WTC11 (cell line): ENCODE results near the gene PRR5. TPM values are rescaled to one million over a fixed set of nuclear protein-coding genes. Genes with fewer than 3 reads are reported as not detected.

Source experiments
- ATAC-seq: fragments of 200-7000 bp; cut with Tn5 transposase; 2 replicates; pipeline ENCODE4 v1.10.0; 2021; ENCODE audit warnings: mild to moderate bottlenecking, moderate library complexity
- CTCF ChIA-PET: fragments of 300-600 bp; sonication (Branson Sonifier 250); formaldehyde crosslinking; loops from one replicate; lab custom pipeline; 2021; ENCODE audit warnings: antibody characterized with exemption; lab: Charles Lee
- POLR2A ChIA-PET: fragments of 350-600 bp; sonication (Branson Sonifier 250); formaldehyde crosslinking; loops from one replicate; lab custom pipeline; 2021; ENCODE audit warnings: antibody characterized with exemption; lab: Charles Lee
- DNase-seq: peaks from one replicate; pipeline ENCODE4 v3.0.0; 2021; ENCODE audit warnings: low spot score
- H3K27ac Mint-ChIP-seq: 2 replicates; pipeline ENCODE4 v1.8.0; 2021; ENCODE audit warnings: mixed read lengths
- H3K27me3 Mint-ChIP-seq: 2 replicates; pipeline ENCODE4 v1.8.0; 2021; ENCODE audit warnings: low read depth, mild to moderate bottlenecking, moderate library complexity, mixed read lengths
- H3K36me3 Mint-ChIP-seq: 2 replicates; pipeline ENCODE4 v1.8.0; 2021; ENCODE audit warnings: mixed read lengths
- H3K4me1 Mint-ChIP-seq: 2 replicates; pipeline ENCODE4 v1.8.0; 2022; ENCODE audit warnings: mixed read lengths
- H3K4me3 Mint-ChIP-seq: 2 replicates; pipeline ENCODE4 v1.8.0; 2021; ENCODE audit warnings: mild to moderate bottlenecking, moderate library complexity, mixed read lengths
- H3K9me3 Mint-ChIP-seq: 2 replicates; pipeline ENCODE4 v1.8.0; 2021; ENCODE audit warnings: mixed read lengths
- ATF1 ChIP-seq: sonication (generic); formaldehyde crosslinking; IDR thresholded peaks from 2 replicates; pipeline ENCODE4 v1.8.1; 2023; ENCODE audit warnings: mild to moderate bottlenecking, moderate library complexity, missing genetic modification reagents
- CREB1 ChIP-seq: sonication (generic); formaldehyde crosslinking; IDR thresholded peaks from 2 replicates; pipeline ENCODE4 v1.8.0; 2023; ENCODE audit warnings: mild to moderate bottlenecking, missing genetic modification reagents
- CREM ChIP-seq: sonication (generic); formaldehyde crosslinking; IDR thresholded peaks from 2 replicates; pipeline ENCODE4 v1.8.1; 2022; ENCODE audit warnings: mild to moderate bottlenecking, missing genetic modification reagents, moderate library complexity
- ETV6 ChIP-seq: sonication (generic); formaldehyde crosslinking; IDR thresholded peaks from 2 replicates; pipeline ENCODE4 v1.8.1; 2022; ENCODE audit warnings: mild to moderate bottlenecking, missing genetic modification reagents
- FOXP4 ChIP-seq: sonication (generic); formaldehyde crosslinking; IDR thresholded peaks from 2 replicates; pipeline ENCODE4 v1.8.0; 2022; ENCODE audit warnings: mild to moderate bottlenecking, missing genetic modification reagents
- MXD4 ChIP-seq: fragments of 250-450 bp; sonication (Bioruptor Pico); IDR thresholded peaks from 2 replicates; pipeline ENCODE4 v1.8.0; 2021; ENCODE audit warnings: mild to moderate bottlenecking, moderate library complexity, borderline replicate concordance
- NFATC4 ChIP-seq: fragments of 250-450 bp; sonication (Bioruptor Pico); IDR thresholded peaks from 2 replicates; pipeline ENCODE4 v1.9.0; 2021; ENCODE audit warnings: mild to moderate bottlenecking
- NFE2L1 ChIP-seq: sonication (generic); formaldehyde crosslinking; IDR thresholded peaks from 2 replicates; pipeline ENCODE4 v1.8.1; 2023; ENCODE audit warnings: missing genetic modification reagents
- SOX15 ChIP-seq: fragments of 250-450 bp; sonication (Bioruptor Pico); IDR thresholded peaks from 2 replicates; pipeline ENCODE4 v1.9.0; 2021; ENCODE audit warnings: mild to moderate bottlenecking
- SP1 ChIP-seq: sonication (generic); formaldehyde crosslinking; conservative IDR thresholded peaks from 2 replicates; pipeline ENCODE4 v1.8.1; 2022; ENCODE audit warnings: missing genetic modification reagents
- STAT6 ChIP-seq: sonication (generic); formaldehyde crosslinking; conservative IDR thresholded peaks from 2 replicates; pipeline ENCODE4 v1.8.1; 2023; ENCODE audit warnings: mild to moderate bottlenecking, low read depth, missing genetic modification reagents, moderate library complexity
- USF1 ChIP-seq: sonication (generic); formaldehyde crosslinking; IDR thresholded peaks from 2 replicates; pipeline ENCODE4 v1.8.0; 2022; ENCODE audit warnings: mild to moderate bottlenecking, missing genetic modification reagents
- ZBTB21 ChIP-seq: sonication (generic); formaldehyde crosslinking; IDR thresholded peaks from 2 replicates; pipeline ENCODE4 v1.8.1; 2023; ENCODE audit warnings: mild to moderate bottlenecking, missing genetic modification reagents, borderline replicate concordance
- ZNF219 ChIP-seq: sonication (generic); formaldehyde crosslinking; IDR thresholded peaks from 2 replicates; pipeline ENCODE4 v1.8.0; 2023; ENCODE audit warnings: missing genetic modification reagents, mild to moderate bottlenecking, borderline replicate concordance
- ZNF423 ChIP-seq: fragments of 250-450 bp; sonication (Bioruptor Pico); IDR thresholded peaks from 2 replicates; pipeline ENCODE4 v2.1.2; 2022; ENCODE audit warnings: mild to moderate bottlenecking, moderate library complexity
- total RNA-seq: library from RNA; stranded (reverse); gene quantifications from 3 replicates; pipeline ENCODE4 v1.2.3, GENCODE V29; 2021
- TF ChIP-seq, protein P1 (sequence below): sonication (generic); formaldehyde crosslinking; IDR thresholded peaks from 2 replicates; pipeline ENCODE4 v1.8.0; 2022; ENCODE audit warnings: mild to moderate bottlenecking, missing genetic modification reagents
- TF ChIP-seq, protein P2 (sequence below): sonication (generic); formaldehyde crosslinking; IDR thresholded peaks from 2 replicates; pipeline ENCODE4 v1.8.1; 2023; ENCODE audit warnings: mild to moderate bottlenecking, missing genetic modification reagents, moderate library complexity
- TF ChIP-seq, protein P3 (sequence below): sonication (generic); formaldehyde crosslinking; IDR thresholded peaks from 2 replicates; pipeline ENCODE4 v1.8.1; 2023; ENCODE audit warnings: mild to moderate bottlenecking, missing genetic modification reagents, moderate library complexity

PRR5 gene
- total RNA-seq, 1 experiment from 2014 or later, result 15.6 TPM

GRCh38 chr22:44737406-44738346, 35.7 kb downstream of the PRR5 start:
- ChIA-PET POLR2A (no interaction called here), CTCF (interaction anchor here (0.9 to 2.0 kb wide), 6 partner anchors 14 to 53 kb away, joined by 3 to 14 read pairs (median 3); no protein-coding TSS in a partner anchor)
- Mint-ChIP-seq H3K4me3 (no peak overlapping the region), H3K9me3 (no peaks in the 10 kb centered on the region; the same call in 1 of the 2 replicates), H3K36me3 (no peaks in the 10 kb centered on the region; the same call in 1 of the 2 replicates), H3K27ac (no peak overlapping the region), H3K4me1 (peaks cover 16% of the 10 kb centered on the region)
- ATAC-seq, result peak; percentile 10
- TF ChIP-seq ATF1 (CRISPR knock-in tag), result no peak
- TF ChIP-seq, protein P1, sequence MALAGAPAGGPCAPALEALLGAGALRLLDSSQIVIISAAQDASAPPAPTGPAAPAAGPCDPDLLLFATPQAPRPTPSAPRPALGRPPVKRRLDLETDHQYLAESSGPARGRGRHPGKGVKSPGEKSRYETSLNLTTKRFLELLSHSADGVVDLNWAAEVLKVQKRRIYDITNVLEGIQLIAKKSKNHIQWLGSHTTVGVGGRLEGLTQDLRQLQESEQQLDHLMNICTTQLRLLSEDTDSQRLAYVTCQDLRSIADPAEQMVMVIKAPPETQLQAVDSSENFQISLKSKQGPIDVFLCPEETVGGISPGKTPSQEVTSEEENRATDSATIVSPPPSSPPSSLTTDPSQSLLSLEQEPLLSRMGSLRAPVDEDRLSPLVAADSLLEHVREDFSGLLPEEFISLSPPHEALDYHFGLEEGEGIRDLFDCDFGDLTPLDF (CRISPR knock-in tag), result no peak
- TF ChIP-seq NFE2L1, result no peak
- TF ChIP-seq, all 79 proteins: peak for 0
- H3K27me3 Mint-ChIP-seq, result no peaks in the 10 kb centered on the region
- no peak for DNase-seq

- Mint-ChIP-seq H3K36me3 (no peaks in the 10 kb centered on the region), H3K4me3 (no peak overlapping the region), H3K27me3 (peaks cover 1% of the 10 kb centered on the region; the same call in 1 of the 2 replicates), H3K27ac (no peak overlapping the region), H3K9me3 (no peaks in the 10 kb centered on the region), H3K4me1 (peaks cover 16% of the 10 kb centered on the region)
- DNase-seq (no peak), ATAC-seq (peak; percentile 59)
- CTCF ChIA-PET, result interaction anchor here (0.9 to 2.0 kb wide), 6 partner anchors 15 to 54 kb away, joined by 3 to 14 read pairs (median 3); no protein-coding TSS in a partner anchor
- no peak for TF ChIP-seq ZNF423 (CRISPR knock-in tag)
- TF ChIP-seq, protein P2, sequence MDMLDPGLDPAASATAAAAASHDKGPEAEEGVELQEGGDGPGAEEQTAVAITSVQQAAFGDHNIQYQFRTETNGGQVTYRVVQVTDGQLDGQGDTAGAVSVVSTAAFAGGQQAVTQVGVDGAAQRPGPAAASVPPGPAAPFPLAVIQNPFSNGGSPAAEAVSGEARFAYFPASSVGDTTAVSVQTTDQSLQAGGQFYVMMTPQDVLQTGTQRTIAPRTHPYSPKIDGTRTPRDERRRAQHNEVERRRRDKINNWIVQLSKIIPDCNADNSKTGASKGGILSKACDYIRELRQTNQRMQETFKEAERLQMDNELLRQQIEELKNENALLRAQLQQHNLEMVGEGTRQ (CRISPR knock-in tag), result peak; percentile 80
- TF ChIP-seq, protein P3, sequence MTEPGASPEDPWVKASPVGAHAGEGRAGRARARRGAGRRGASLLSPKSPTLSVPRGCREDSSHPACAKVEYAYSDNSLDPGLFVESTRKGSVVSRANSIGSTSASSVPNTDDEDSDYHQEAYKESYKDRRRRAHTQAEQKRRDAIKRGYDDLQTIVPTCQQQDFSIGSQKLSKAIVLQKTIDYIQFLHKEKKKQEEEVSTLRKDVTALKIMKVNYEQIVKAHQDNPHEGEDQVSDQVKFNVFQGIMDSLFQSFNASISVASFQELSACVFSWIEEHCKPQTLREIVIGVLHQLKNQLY (CRISPR knock-in tag), result no peak
- no peak for TF ChIP-seq ZBTB21 (CRISPR knock-in tag)
- peak; percentile 68; the same call in 1 of the 2 replicates for TF ChIP-seq USF1 (CRISPR knock-in tag)
- no peak for TF ChIP-seq ATF1 (CRISPR knock-in tag)
- TF ChIP-seq ZNF219 (CRISPR knock-in tag), result no peak
- POLR2A ChIA-PET, result no interaction called here
Observed at GRCh38 chr22:44738347-44738715, 36.3 kb downstream of the PRR5 start.

DNA sequence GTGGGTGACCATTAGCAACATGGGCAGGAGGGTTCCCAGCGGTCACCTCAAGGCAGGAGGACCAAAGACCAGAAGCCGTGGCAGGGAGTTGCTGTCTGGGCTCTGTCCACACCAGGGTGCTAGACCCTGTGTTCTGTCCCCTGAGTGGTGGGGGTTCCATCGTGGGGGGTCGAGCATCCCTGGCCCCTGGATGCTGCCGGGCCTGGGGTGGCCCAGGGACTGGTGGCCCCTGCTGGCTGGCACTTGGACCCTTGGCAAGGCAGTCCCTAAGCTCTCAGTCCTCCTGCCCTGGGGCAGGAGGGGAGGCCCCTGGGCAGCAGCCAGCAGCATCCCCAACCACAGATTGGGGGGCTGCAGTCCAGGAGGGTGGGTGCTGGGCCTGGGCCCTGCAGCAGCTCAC, 37.0 kb downstream of the PRR5 start:
- ATAC-seq, result no peak
- TF ChIP-seq FOXP4 (CRISPR knock-in tag) (no peak), ZBTB21 (CRISPR knock-in tag) (no peak), STAT6 (no peak), MXD4 (CRISPR knock-in tag) (no peak), ATF1 (CRISPR knock-in tag) (no peak), SP1 (CRISPR knock-in tag) (no peak), CREM (CRISPR knock-in tag) (no peak), SOX15 (CRISPR knock-in tag) (no peak), USF1 (CRISPR knock-in tag) (no peak), NFATC4 (no peak), CREB1 (CRISPR knock-in tag) (no peak), ETV6 (no peak), NFE2L1 (no peak)
- TF ChIP-seq, protein P3 (CRISPR knock-in tag), result no peak

More for the DNA sequence above, 37.0 kb downstream of the PRR5 start:
- DNase-seq, result no peak
- H3K27ac Mint-ChIP-seq, result no peak overlapping the region
- no peak overlapping the region for H3K4me3 Mint-ChIP-seq
- POLR2A ChIA-PET, result no interaction called here
- CTCF ChIA-PET, result interaction anchor here (0.9 to 2.0 kb wide), 6 partner anchors 15 to 54 kb away, joined by 3 to 14 read pairs (median 3); no protein-coding TSS in a partner anchor
- peaks cover 6% of the 10 kb centered on the region for H3K27me3 Mint-ChIP-seq
- no peaks in the 10 kb centered on the region for H3K36me3 Mint-ChIP-seq
- peaks cover 16% of the 10 kb centered on the region for H3K4me1 Mint-ChIP-seq
- no peaks in the 10 kb centered on the region for H3K9me3 Mint-ChIP-seq
